GM21526 (cell line): Measurements from ENCODE around the gene R3HDM2.
A peak's percentile ranks its signal among the peaks of the same experiment; 100 is the strongest.

Experiments used
- ATAC-seq: cut with Tn5 transposase; IDR thresholded peaks from one replicate; pipeline ENCODE4 v1.9.1; 2021; ENCODE audit warnings: moderate library complexity; ENCODE audit not compliant: unreplicated experiment, low FRiP score

R3HDM2 gene

DNA sequence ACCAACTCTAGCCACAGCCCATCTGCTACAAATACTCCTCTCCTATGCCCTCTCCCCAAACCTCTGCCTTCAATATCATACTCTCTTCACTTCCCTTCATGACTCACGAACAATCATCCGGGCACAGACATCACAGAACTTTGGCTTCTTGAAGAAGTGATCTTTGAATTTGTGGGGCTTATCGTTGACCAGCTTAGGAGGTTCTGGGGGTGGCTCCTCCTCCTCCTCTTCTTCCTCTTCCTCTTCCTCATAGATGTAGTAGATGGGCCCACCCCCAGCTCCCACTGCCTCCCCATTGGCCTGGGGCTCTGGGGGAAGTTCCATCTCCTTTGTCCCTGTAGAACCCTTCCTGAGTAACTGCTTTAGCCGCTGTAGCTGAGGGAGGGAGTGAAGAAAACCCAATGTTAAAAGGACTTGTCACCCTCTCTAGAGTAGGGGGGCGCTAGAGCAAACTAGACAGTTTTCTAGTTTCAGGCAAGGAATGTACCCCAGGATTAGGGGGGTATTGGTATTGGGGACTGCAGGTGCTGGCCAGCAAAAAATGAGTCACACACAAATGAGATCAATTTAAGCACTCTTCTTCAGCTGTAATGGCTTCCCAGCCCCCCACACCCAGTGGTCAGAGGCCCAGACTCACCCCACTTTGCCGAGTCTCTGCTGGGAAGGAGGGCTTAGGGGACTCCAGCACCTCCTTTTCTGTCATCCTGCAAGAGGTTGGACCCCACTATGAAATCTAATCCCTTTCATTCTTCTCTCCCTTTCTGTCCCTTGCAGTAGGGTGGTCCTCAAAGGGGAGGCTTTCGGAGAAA is 181.7 kb downstream of the R3HDM2 start:
- ATAC-seq: no peak

DNA sequence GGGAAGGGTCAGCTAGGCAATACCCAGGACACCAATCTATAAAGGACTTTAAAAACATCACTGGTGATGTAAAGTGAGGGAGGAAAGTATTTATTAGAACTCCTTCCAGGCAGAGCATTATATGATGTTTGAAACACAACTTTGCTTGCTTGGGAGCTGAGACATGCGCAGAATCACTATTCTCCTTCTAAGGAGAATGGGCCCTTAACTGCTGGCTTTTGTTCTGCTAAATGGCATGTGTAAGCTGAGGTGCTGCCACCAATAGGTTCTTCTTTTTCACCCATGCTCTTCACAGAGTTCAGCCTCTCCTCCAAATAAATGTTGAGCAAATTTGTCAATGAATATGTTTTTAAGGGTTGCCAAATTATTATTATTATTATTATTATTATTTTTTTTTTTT is 183.8 kb downstream of the R3HDM2 start:
- no peak for ATAC-seq

- no peak for ATAC-seq
Observed at GRCh38 chr12:57244312-57244696, 186.5 kb downstream of the R3HDM2 start.

GRCh38 chr12:57243521-57244311 is 187.1 kb downstream of the R3HDM2 start:
- no peak for ATAC-seq

- ATAC-seq: peak; percentile 31
Observed at GRCh38 chr12:57242691-57243454, 188.0 kb downstream of the R3HDM2 start.

DNA sequence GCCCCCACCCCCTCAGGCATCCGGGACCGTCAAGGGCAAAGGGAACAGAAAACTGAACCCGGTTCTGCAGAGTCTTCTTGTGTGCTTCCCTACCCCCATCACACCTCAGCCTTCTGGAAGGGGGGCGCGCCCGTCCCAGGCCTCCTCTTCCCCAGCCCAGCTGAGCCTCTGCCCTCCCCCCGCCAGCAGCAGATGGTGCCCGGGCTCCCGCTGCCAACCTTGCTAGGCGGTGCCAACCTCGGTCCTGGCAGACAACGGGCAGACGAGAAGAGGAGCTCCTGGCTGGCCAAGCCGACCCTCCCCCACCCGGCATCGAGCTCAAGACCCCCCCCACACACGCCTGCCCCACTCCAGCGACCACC is 188.5 kb downstream of the R3HDM2 start:
- ATAC-seq: no peak

DNA sequence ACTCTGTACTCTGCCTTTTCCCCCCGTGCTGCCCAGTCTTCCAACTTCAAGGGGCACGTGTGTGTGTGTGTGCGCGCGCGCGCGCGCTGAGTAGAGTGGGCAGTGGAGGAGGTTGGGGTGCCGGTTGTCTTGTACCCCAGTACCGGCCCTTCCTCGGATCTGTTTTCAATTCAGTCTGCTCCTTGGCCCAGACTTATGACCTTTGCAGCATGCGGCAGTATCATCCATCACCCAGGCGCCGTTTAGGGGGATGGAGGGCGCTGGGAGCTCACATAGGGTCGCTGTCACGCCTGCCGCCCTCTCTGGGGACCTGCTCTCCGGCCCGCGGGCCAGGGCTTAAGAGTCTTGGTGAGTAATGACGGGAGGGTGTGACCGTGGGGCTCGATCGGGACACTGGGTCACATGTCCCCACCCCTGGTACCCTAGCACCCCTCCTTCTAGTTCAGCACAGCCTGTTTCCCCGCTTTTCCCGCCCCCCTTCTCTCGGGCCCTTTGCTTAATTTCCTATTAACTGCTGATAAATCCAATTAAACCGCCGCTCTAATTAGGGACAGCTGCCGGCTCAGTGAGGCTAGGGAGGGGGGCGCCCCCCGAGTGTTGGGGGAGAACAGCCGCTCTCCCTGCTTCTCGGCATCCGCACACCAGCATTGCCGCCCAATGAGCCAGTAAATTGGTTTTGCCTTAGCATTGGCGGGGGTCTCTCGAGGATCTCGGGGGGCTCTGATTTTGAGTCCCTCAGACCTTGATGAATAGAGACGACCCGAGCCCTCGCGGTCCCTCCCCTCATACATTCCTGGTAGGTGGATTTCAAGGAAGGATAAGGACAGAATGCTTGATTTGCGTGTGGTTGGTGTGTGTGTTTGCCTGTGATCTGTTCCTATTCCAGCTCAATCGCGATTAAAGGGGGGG is 189.2 kb downstream of the R3HDM2 start:
- ATAC-seq: no peak

GRCh38 chr12:57240926-57241401 is 189.9 kb downstream of the R3HDM2 start:
- no peak for ATAC-seq

DNA sequence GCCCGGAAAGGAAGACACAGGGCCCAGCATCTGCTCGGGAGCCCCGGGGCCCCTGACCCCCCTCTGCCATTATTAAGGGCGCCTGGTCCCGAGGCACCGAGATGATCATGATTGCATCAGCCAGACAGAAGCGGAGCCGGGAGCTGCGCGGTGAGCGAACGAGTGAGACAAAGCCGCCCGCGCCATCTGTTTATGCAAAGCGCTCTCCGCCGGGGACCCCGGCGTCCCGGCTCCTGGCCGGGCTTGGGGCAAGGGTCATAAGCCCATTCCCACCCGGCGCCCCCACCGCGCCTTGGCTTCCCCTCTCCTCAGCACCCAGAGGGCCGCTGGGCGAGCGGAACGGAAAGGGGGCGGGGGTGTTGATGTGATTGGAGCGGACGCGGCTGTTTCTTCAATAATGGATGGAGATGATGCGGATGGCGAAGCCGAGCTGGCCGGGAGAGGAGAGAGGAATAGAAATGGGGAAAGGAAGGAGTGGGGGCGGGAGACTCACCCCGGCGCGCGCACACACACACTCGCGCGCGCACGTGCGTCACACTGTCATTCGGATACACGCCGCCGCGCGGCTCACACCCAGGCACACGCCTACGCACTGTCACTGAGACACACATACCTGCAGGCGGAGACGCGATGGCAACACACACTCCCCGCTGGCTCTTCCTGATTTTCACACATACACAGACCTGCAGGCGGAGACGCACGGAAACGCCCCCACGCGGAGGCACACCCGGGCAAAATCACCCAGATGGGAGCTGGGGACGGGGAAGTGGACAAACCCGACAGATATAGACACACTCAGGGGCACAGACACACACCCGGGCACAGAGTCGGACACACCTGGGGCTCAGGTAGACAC is 190.5 kb downstream of the R3HDM2 start:
- no peak for ATAC-seq

DNA sequence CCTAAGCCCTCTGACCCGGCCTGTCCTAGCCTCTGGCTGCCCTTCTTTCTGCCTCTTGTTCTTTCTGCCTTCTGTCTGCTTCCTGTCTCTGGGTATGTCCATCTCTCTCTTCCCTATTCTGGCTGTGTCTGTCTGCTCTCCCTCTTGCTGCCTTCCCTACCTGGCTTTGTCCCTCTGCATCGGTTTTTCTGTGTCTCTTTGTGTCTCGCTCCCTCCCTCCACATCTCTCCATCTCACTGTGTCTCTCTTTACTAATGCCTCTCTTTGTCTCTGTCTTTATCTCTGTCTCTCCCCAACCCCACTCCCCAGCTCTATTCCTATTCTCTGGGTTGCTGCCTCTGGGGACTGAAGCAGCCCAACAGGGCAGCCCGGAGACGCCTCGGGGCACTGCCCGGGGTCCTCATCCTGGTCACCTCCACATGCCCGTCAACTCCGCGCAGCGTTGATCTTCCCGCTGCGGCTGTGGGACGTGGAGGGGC is 191.2 kb downstream of the R3HDM2 start:
- no peak for ATAC-seq

DNA sequence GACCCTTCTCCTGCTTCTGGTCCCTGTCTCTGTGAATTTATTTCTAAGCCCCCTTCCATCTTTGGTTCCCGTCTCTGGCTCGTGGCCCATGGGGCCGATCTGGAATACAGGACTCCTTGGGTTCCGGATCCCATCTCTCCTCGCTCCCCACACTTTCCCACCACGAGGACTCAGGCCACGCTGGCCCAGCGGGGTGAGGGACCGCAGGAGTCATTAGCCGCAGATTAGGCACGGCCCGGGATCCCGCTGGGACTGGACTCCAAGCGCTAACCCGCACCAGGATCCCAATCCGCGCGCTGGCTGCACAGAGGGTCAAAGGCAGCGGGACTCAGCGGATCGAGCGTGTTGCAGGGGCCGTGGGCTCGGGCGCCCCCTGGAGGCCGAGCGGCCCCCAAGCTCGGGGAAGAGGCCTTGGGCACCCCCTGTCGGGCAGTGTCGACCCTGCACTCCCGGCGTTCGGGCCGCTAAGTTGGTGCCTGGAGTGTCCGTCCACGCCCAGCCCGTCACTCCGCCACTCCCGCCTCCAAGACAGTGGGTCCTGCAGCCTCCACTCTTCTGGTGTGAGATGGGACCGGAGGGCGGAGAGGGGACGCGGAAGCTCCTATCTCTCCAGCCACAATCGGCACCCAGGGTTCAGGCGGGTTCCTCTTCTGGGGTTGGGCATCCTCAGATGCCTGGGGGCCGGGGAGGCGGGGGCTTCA is 191.8 kb downstream of the R3HDM2 start:
- peak; percentile 44 for ATAC-seq

- no peak for ATAC-seq
Observed at GRCh38 chr12:57237932-57238853, 192.7 kb downstream of the R3HDM2 start.

DNA sequence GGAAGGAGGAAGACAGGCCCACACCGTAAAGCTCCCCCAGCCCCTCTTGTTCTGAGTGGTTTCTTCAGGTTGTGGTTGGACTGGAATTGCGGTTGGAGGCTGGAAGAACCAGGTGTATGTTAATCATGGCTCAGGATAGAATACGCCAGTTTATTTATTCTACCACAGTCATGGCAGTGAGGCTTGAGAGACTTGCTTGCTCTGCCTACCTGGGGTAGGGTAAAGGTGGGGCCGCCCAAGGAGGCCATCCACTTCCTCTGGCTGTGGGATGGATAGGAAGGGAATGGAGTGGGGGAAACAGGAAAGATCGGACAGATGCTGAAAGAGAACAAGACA is 193.3 kb downstream of the R3HDM2 start:
- ATAC-seq: no peak

GRCh38 chr12:57236925-57237595 is 193.8 kb downstream of the R3HDM2 start:
- ATAC-seq: no peak

- ATAC-seq: no peak
Observed at GRCh38 chr12:57236201-57236924, 194.5 kb downstream of the R3HDM2 start.

DNA sequence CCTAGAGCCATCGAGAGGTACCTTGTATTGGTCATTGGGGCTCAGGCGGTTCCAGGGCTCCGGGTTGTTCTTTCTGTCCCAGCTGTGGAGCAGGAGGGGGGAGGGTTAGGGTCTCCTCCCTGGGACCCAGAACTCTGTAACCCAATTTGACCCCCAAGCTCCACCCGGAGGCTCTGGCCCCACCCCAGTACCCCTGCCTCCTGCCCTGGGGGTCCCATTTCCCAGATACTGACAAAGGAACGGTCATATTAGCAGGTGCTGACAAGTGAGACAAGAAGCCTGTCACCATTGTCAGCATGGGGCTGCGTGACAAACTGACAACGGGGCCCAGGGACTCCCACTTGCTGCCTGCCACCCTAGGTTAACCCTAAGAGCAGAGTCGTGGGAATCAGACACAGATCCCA is 195.1 kb downstream of the R3HDM2 start:
- ATAC-seq: no peak
